Kidney epithelial cell (primary cell): ENCODE results near the gene NF1. TPM values are rescaled to one million over a fixed set of nuclear protein-coding genes. Genes with fewer than 3 reads are reported as not detected.

Source experiments
- DNase-seq: peaks from one replicate; pipeline ENCODE4 v3.0.0-alpha.2; 2010; ENCODE audit warnings: low read depth
- H3K27me3 ChIP-seq: 2 replicates; pipeline ENCODE4 v1.6.0; 2011; ENCODE audit warnings: low read length; ENCODE audit not compliant: control insufficient read depth, insufficient read depth
- H3K36me3 ChIP-seq: 2 replicates; pipeline ENCODE4 v1.5.1; 2011; ENCODE audit warnings: low read length; ENCODE audit not compliant: control insufficient read depth, insufficient read depth
- H3K4me3 ChIP-seq: 2 replicates; pipeline ENCODE4 v1.5.1; 2011; ENCODE audit warnings: low read depth, mild to moderate bottlenecking, control low read depth, low read length
- total RNA-seq: library from RNA; depleted of rRNA; stranded (reverse); fragments of >200 nt; gene quantifications from 2 replicates; pipeline ENCODE4 v1.2.3, GENCODE V29; 2015
- TF ChIP-seq, protein P1 (sequence below): IDR thresholded peaks from 2 replicates; pipeline ENCODE4 v1.5.1; 2011; ENCODE audit warnings: mild to moderate bottlenecking, moderate library complexity, low read length, control low read depth, inconsistent platforms; ENCODE audit not compliant: insufficient read depth, poor library complexity, severe bottlenecking

NF1 gene
- total RNA-seq, 1 donor from 2014 or later = 49.6 TPM

GRCh38 chr17:31224366-31224765 lies 129.6 kb downstream of the NF1 start:
- TF ChIP-seq, protein P1, sequence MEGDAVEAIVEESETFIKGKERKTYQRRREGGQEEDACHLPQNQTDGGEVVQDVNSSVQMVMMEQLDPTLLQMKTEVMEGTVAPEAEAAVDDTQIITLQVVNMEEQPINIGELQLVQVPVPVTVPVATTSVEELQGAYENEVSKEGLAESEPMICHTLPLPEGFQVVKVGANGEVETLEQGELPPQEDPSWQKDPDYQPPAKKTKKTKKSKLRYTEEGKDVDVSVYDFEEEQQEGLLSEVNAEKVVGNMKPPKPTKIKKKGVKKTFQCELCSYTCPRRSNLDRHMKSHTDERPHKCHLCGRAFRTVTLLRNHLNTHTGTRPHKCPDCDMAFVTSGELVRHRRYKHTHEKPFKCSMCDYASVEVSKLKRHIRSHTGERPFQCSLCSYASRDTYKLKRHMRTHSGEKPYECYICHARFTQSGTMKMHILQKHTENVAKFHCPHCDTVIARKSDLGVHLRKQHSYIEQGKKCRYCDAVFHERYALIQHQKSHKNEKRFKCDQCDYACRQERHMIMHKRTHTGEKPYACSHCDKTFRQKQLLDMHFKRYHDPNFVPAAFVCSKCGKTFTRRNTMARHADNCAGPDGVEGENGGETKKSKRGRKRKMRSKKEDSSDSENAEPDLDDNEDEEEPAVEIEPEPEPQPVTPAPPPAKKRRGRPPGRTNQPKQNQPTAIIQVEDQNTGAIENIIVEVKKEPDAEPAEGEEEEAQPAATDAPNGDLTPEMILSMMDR = no peak
- Histone ChIP-seq H3K27me3 (no peaks in the 10 kb centered on the region), H3K4me3 (no peak overlapping the region), H3K36me3 (no peaks in the 10 kb centered on the region)
- DNase-seq = no peak

DNA sequence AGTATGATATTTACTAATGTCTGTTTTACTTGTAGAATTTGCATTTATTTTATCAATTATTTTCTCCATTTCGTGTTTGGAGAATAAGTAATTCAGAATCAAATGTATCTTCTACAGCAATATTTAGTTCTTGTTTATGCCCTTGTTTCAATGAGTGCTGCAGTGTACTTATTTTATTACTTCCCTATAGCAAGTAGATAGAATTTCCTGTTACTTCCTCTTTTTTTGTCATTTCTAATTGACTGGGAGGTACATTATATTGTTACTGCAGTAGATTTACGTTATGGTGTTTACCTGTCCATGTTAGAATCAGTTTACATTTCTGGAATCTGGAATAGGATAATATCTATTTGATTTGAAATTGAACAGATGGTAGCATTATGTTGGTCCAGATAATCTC lies 131.1 kb downstream of the NF1 start:
- H3K27me3 ChIP-seq = no peaks in the 10 kb centered on the region
- no peak for DNase-seq
- no peak overlapping the region for H3K4me3 ChIP-seq
- TF ChIP-seq, protein P1 = no peak
- H3K36me3 ChIP-seq = no peaks in the 10 kb centered on the region

DNA sequence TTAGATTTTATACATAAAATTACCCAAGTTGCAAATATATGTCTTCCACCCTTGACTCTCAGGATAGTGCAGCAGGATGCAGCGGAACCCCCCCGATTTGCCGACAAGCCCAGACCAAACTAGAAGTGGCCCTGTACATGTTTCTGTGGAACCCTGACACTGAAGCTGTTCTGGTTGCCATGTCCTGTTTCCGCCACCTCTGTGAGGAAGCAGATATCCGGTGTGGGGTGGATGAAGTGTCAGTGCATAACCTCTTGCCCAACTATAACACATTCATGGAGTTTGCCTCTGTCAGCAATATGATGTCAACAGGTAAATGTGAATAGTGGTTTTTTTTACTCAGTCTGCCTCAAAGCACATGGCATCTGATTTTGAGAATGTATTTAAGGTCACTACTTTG lies 131.6 kb downstream of the NF1 start:
- no peak overlapping the region for H3K4me3 ChIP-seq
- no peaks in the 10 kb centered on the region for H3K36me3 ChIP-seq
- no peaks in the 10 kb centered on the region for H3K27me3 ChIP-seq
- TF ChIP-seq, protein P1 = no peak
- no peak for DNase-seq

GRCh38 chr17:31226950-31227349 lies 132.2 kb downstream of the NF1 start:
- TF ChIP-seq, protein P1 = no peak
- Histone ChIP-seq H3K4me3 (no peak overlapping the region), H3K27me3 (no peaks in the 10 kb centered on the region), H3K36me3 (no peaks in the 10 kb centered on the region)
- no peak for DNase-seq

DNA sequence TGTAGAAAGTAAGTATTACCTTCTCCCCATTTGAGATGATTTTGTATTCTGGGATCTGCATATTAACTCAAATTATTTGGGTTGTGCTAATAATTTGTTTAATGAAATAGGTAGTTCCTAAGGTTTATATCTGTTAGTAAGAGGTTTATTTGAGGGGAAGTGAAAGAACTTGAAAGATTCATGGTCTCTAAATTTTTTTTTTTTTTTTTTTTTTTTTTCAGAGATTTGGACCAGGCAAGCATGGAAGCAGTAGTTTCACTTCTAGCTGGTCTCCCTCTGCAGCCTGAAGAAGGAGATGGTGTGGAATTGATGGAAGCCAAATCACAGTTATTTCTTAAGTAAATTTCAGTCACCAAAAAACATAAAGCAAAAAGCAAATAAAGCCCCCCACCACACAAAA lies 137.1 kb downstream of the NF1 start:
- no peak for DNase-seq
- TF ChIP-seq, protein P1 = no peak
- Histone ChIP-seq H3K27me3 (no peaks in the 10 kb centered on the region), H3K4me3 (no peak overlapping the region), H3K36me3 (peaks cover 2% of the 10 kb centered on the region)

GRCh38 chr17:31235110-31235509 lies 140.3 kb downstream of the NF1 start:
- Histone ChIP-seq H3K4me3 (no peak overlapping the region), H3K27me3 (no peaks in the 10 kb centered on the region), H3K36me3 (peaks cover 2% of the 10 kb centered on the region)
- TF ChIP-seq, protein P1 = no peak
- DNase-seq = no peak
